PC-9 (cell line): ENCODE data around the gene HMCES. TPM values are rescaled to one million over a fixed set of nuclear protein-coding genes. Genes with fewer than 3 reads are reported as not detected.
"Not testable (repeated sequence)": the region's sequence is repeated elsewhere in the genome, so short reads cannot be mapped to it uniquely, and the experiment has no call there.

Experiments
- BruUV-seq: library from RNA; stranded (reverse); fragments of 400-500 nt; replicated peaks from 2 replicates; lab custom pipeline; 2021; lab: Mats Ljungman, UMichigan
- CTCF ChIA-PET: fragments of 300-600 bp; sonication (Branson Sonifier 250); formaldehyde crosslinking; loops from one replicate; lab custom pipeline; 2022; ENCODE audit warnings: antibody characterized with exemption; lab: Charles Lee
- POLR2A ChIA-PET: fragments of 300-600 bp; sonication (Branson Sonifier 250); formaldehyde crosslinking; loops from one replicate; lab custom pipeline; 2022; ENCODE audit warnings: antibody characterized with exemption; ENCODE audit not compliant: unreplicated experiment; lab: Charles Lee
- DNase-seq, 2 experiments: peaks; one replicate each; pipeline versions ENCODE4 v3.0.0 to v3.0.0-alpha.2; 2015 to 2022; ENCODE audit warnings: mixed read lengths in 1 of 2
- H2AFZ ChIP-seq: fragments of 200-600 bp; sonication (generic); 2 replicates; pipeline ENCODE4 v1.8.1; 2017; ENCODE audit warnings: antibody characterized with exemption
- H3F3A ChIP-seq: fragments of 200-600 bp; sonication (generic); 2 replicates; pipeline ENCODE4 v1.8.1; 2017; ENCODE audit warnings: antibody characterized with exemption, mild to moderate bottlenecking, low read depth; ENCODE audit not compliant: insufficient read depth
- H3K27ac ChIP-seq: fragments of 200-600 bp; sonication (generic); 2 replicates; pipeline ENCODE4 v1.6.1; 2016; ENCODE audit warnings: mixed run types
- H3K27me3 ChIP-seq: fragments of 200-600 bp; sonication (generic); 2 replicates; pipeline ENCODE4 v1.6.1; 2016; ENCODE audit warnings: low read depth, mixed run types; ENCODE audit not compliant: insufficient read depth
- H3K36me3 ChIP-seq: fragments of 200-600 bp; sonication (generic); 2 replicates; pipeline ENCODE4 v1.6.1; 2016; ENCODE audit warnings: low read depth, mixed run types
- H3K4me1 ChIP-seq: fragments of 200-600 bp; sonication (generic); replicated peaks from 2 replicates; pipeline ENCODE4 v1.6.1; 2016; ENCODE audit warnings: mixed run types; ENCODE audit not compliant: insufficient read depth
- H3K4me2 ChIP-seq: fragments of 200-600 bp; sonication (generic); 2 replicates; pipeline ENCODE4 v1.6.1; 2017; ENCODE audit warnings: mixed run types
- H3K4me3 ChIP-seq: fragments of 200-600 bp; sonication (generic); 2 replicates; pipeline ENCODE4 v1.6.1; 2016; ENCODE audit warnings: mixed run types
- H3K79me2 ChIP-seq: fragments of 200-600 bp; sonication (generic); 2 replicates; pipeline ENCODE4 v1.6.1; 2017; ENCODE audit warnings: low read depth, mixed run types
- H3K9me2 ChIP-seq: fragments of 200-600 bp; sonication (generic); 2 replicates; pipeline ENCODE4 v1.8.1; 2017; ENCODE audit warnings: mild to moderate bottlenecking; ENCODE audit not compliant: insufficient read depth
- H3K9me3 ChIP-seq: fragments of 200-600 bp; sonication (generic); 2 replicates; pipeline ENCODE4 v1.8.1; 2016; ENCODE audit warnings: low read depth; ENCODE audit not compliant: insufficient read depth
- H4K20me1 ChIP-seq: fragments of 200-600 bp; sonication (generic); 2 replicates; pipeline ENCODE4 v1.8.1; 2017; ENCODE audit not compliant: insufficient read depth
- CTCF ChIP-seq: fragments of 200-600 bp; sonication (generic); conservative IDR thresholded peaks from 2 replicates; pipeline ENCODE4 v1.6.1; 2017; ENCODE audit warnings: mixed run types, antibody characterized with exemption, mild to moderate bottlenecking, moderate library complexity
- EZH2 ChIP-seq: fragments of 200-600 bp; sonication (generic); IDR thresholded peaks from 2 replicates; pipeline ENCODE4 v1.8.0; 2017; ENCODE audit warnings: antibody characterized with exemption, low read depth
- intact Hi-C: fragments of 100-400 bp; cut with micrococcal nuclease; formaldehyde crosslinking; loops from one replicate; pipeline ENCODE4 v1.10.0; 2022; ENCODE audit not compliant: unreplicated experiment
- total RNA-seq: library from RNA; stranded (reverse); gene quantifications from 2 replicates; pipeline ENCODE4 v1.2.3, GENCODE V29; 2021

The HMCES gene
- total RNA-seq, 1 experiment from 2014 or later: 60.9 TPM

GRCh38 chr3:129330409-129330808 is 51.7 kb downstream of the HMCES start:
- no peaks in the 10 kb centered on the region for H3K79me2 ChIP-seq
- H3K9me2 ChIP-seq: no peaks in the 10 kb centered on the region
- H4K20me1 ChIP-seq: no peaks in the 10 kb centered on the region
- TF ChIP-seq EZH2: no peak
- TF ChIP-seq CTCF: no peak
- no TSS peak for BruUV-seq
- CTCF ChIA-PET: no interaction called here
- intact Hi-C loops: no loop called here
- no peak overlapping the region for H3K4me2 ChIP-seq
- no peaks in the 10 kb centered on the region for H3K27me3 ChIP-seq
- H3K9me3 ChIP-seq: no peaks in the 10 kb centered on the region
- POLR2A ChIA-PET: no interaction called here
- no peak overlapping the region for H2AFZ ChIP-seq
- H3F3A ChIP-seq: no peaks in the 10 kb centered on the region
- no peak overlapping the region for H3K27ac ChIP-seq
- H3K36me3 ChIP-seq: no peaks in the 10 kb centered on the region
- H3K4me1 ChIP-seq: no peaks in the 10 kb centered on the region
- no peak overlapping the region for H3K4me3 ChIP-seq
- DNase-seq: no peak

DNA sequence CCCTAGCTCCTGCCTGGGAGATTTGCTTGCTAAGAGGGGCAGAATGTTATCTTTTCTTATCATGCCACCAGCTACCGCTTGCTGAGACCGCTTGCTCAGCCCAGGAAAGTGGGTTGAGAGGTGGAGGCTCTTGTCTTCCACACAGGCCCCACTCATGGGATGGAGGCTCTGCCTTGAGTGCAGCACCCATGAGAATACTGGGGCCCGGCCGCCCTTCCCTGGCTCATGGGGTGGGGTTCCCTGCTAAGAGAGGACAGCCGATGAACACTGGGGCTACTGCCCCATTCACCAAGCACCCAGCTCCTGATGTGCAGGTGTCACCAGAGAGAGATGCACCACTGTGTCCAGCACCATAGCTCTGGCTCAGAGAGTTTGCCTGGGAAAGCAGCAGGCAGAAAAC is 55.2 kb downstream of the HMCES start:
- Histone ChIP-seq H3K36me3 (no peaks in the 10 kb centered on the region), H2AFZ (no peak overlapping the region), H3K79me2 (no peaks in the 10 kb centered on the region), H3K4me2 (no peak overlapping the region), H3F3A (no peaks in the 10 kb centered on the region), H3K4me1 (no peaks in the 10 kb centered on the region), H3K27ac (no peak overlapping the region), H3K9me2 (no peaks in the 10 kb centered on the region), H4K20me1 (no peaks in the 10 kb centered on the region), H3K27me3 (no peaks in the 10 kb centered on the region), H3K9me3 (no peaks in the 10 kb centered on the region), H3K4me3 (no peak overlapping the region)
- DNase-seq: no peak
- intact Hi-C loops: no loop called here
- BruUV-seq: no TSS peak
- CTCF ChIA-PET: no interaction called here
- POLR2A ChIA-PET: no interaction called here
- no peak for TF ChIP-seq CTCF
- no peak for TF ChIP-seq EZH2

- TF ChIP-seq CTCF: no peak
- no peak for TF ChIP-seq EZH2
- Histone ChIP-seq H4K20me1 (no peaks in the 10 kb centered on the region), H3K9me2 (no peaks in the 10 kb centered on the region), H3K27ac (no peak overlapping the region), H3K79me2 (no peaks in the 10 kb centered on the region), H3K4me3 (no peak overlapping the region), H3F3A (no peaks in the 10 kb centered on the region), H3K4me2 (no peak overlapping the region), H3K36me3 (no peaks in the 10 kb centered on the region), H3K9me3 (no peaks in the 10 kb centered on the region), H3K27me3 (no peaks in the 10 kb centered on the region), H2AFZ (no peak overlapping the region), H3K4me1 (no peaks in the 10 kb centered on the region)
- ChIA-PET POLR2A (interaction anchor here (0.6 kb wide), 1 partner anchor 493 kb away, joined by 5 read pairs; no protein-coding TSS in a partner anchor), CTCF (interaction anchor here (0.6 kb wide), 1 partner anchor 399 kb away, joined by 3 read pairs; no protein-coding TSS in a partner anchor)
- intact Hi-C loops: no loop called here
- BruUV-seq: no TSS peak
- DNase-seq: no peak
Observed at GRCh38 chr3:129336093-129336706, 57.5 kb downstream of the HMCES start.

GRCh38 chr3:129337719-129338118 is 59.0 kb downstream of the HMCES start:
- BruUV-seq, H3K4me1 ChIP-seq, H4K20me1 ChIP-seq, H3K27ac ChIP-seq, DNase-seq, H3K4me3 ChIP-seq, POLR2A ChIA-PET, H3K79me2 ChIP-seq, H3K9me3 ChIP-seq, H2AFZ ChIP-seq, H3K9me2 ChIP-seq, H3F3A ChIP-seq, CTCF ChIA-PET, intact Hi-C loops, H3K4me2 ChIP-seq, H3K27me3 ChIP-seq, H3K36me3 ChIP-seq: not testable (repeated sequence)

GRCh38 chr3:129339186-129339585 is 60.5 kb downstream of the HMCES start:
- POLR2A ChIA-PET, H3K4me1 ChIP-seq, CTCF ChIA-PET, intact Hi-C loops, H3K79me2 ChIP-seq, H3K9me2 ChIP-seq, H4K20me1 ChIP-seq, H3F3A ChIP-seq, H3K27me3 ChIP-seq, DNase-seq, H3K27ac ChIP-seq, BruUV-seq, H2AFZ ChIP-seq, H3K4me2 ChIP-seq, H3K4me3 ChIP-seq, H3K9me3 ChIP-seq, H3K36me3 ChIP-seq: not testable (repeated sequence)
